HepG2 (cell line): Measurements from ENCODE around the gene PLIN3. TPM values are rescaled to one million over a fixed set of nuclear protein-coding genes. Genes with fewer than 3 reads are reported as not detected.

Experiments used
- ATAC-seq: fragments of 200-7000 bp; cut with Tn5 transposase; 3 replicates; pipeline ENCODE4 v1.9.1; 2020; ENCODE audit warnings: mild to moderate bottlenecking, moderate library complexity
- BruUV-seq: library from RNA; stranded (reverse); fragments of 400-500 nt; replicated peaks from 2 replicates; lab custom pipeline; 2021; lab: Mats Ljungman, UMichigan
- CTCF ChIA-PET: fragments of 300-600 bp; formaldehyde crosslinking; extraction: SDS; loops from one replicate; lab custom pipeline; 2021; ENCODE audit warnings: low total read pairs, inconsistent platforms, low intra/inter-chr PET ratio; lab: Yijun Ruan, JAX
- POLR2A ChIA-PET: fragments of 350-600 bp; sonication (Branson Sonifier 250); formaldehyde crosslinking; loops from one replicate; lab custom pipeline; 2020; ENCODE audit warnings: antibody characterized with exemption, inconsistent platforms; lab: Yijun Ruan, JAX
- DNase-seq: peaks from one replicate; pipeline ENCODE4 v3.0.0-alpha.2; 2015; ENCODE audit warnings: low spot score
- FAIRE-seq: peaks from 3 replicates; lab custom pipeline; 2011; peaks lifted over from hg19 to GRCh38; lab: Jason Lieb, UNC
- H2AFZ ChIP-seq: one replicate; pipeline ENCODE4 v1.6.1; 2011; ENCODE audit warnings: low read length, inconsistent platforms
- H3K27ac ChIP-seq: fragments of 300-600 bp; 3 replicates; pipeline ENCODE4 v1.8.0; 2011; ENCODE audit warnings: mixed run types, mild to moderate bottlenecking, mixed read lengths, low read length, inconsistent platforms; ENCODE audit not compliant: insufficient read depth; ENCODE audit errors: extremely low read length
- H3K27me3 ChIP-seq, 2 experiments: fragments of 200-600 bp in 1 of 2; 2 replicates in 1 of 2; 3 replicates in 1 of 2; pipeline versions ENCODE4 v1.6.0 to v1.8.0; 2011; ENCODE audit warnings: low read length in 2 of 2, mild to moderate bottlenecking in 2 of 2, moderate library complexity in 2 of 2, inconsistent platforms in 1 of 2; ENCODE audit not compliant: insufficient read depth in 2 of 2, control insufficient read depth in 1 of 2
- H3K36me3 ChIP-seq, 2 experiments: fragments of 200-600 bp in 1 of 2; replicated peaks in 1 of 2; 2 replicates in 1 of 2; 3 replicates in 1 of 2; pipeline versions ENCODE4 v1.5.1 to v1.8.0; 2011; ENCODE audit warnings: low read length in 2 of 2, inconsistent platforms in 1 of 2; ENCODE audit not compliant: insufficient read depth in 2 of 2, control insufficient read depth in 1 of 2
- H3K4me1 ChIP-seq: 2 replicates; pipeline ENCODE4 v1.5.1; 2012; ENCODE audit warnings: low read length, inconsistent platforms; ENCODE audit not compliant: insufficient read depth
- H3K4me2 ChIP-seq: 2 replicates; pipeline ENCODE4 v1.6.0; 2011; ENCODE audit warnings: low read depth, low read length, inconsistent platforms
- H3K4me3 ChIP-seq, 3 experiments: fragments of 200-600 bp in 1 of 3; sonication (generic), shearing (Covaris generic) in 1 of 3; replicated peaks in 1 of 3; 2 replicates each; pipeline ENCODE4 v1.5.1; 2011 to 2016; ENCODE audit warnings: low read length in 3 of 3, inconsistent platforms in 2 of 3, low read depth in 2 of 3, mild to moderate bottlenecking in 2 of 3, control low read depth in 1 of 3, mixed read lengths in 1 of 3; ENCODE audit not compliant: insufficient read depth in 1 of 3
- H3K79me2 ChIP-seq: one replicate; pipeline ENCODE4 v1.6.1; 2011; ENCODE audit warnings: low read length, inconsistent platforms; ENCODE audit not compliant: insufficient read depth
- H3K9ac ChIP-seq: 2 replicates; pipeline ENCODE4 v1.6.0; 2011; ENCODE audit warnings: mild to moderate bottlenecking, low read depth, low read length, inconsistent platforms; ENCODE audit not compliant: insufficient read depth
- H3K9me3 ChIP-seq: 2 replicates; pipeline ENCODE4 v1.5.1; 2012; ENCODE audit warnings: mild to moderate bottlenecking, low read length
- H4K20me1 ChIP-seq: 2 replicates; pipeline ENCODE4 v1.6.0; 2011; ENCODE audit warnings: inconsistent platforms, mild to moderate bottlenecking, low read length, moderate library complexity; ENCODE audit not compliant: insufficient read depth
- ATF7 ChIP-seq, 2 experiments: fragments of 450-650 bp in 1 of 2; sonication (generic) in 1 of 2; formaldehyde crosslinking in 1 of 2; IDR thresholded peaks; 2 replicates each; pipeline versions ENCODE4 v1.4.0 to v1.6.1; 2016 to 2020; ENCODE audit warnings: antibody characterized with exemption in 1 of 2, mild to moderate bottlenecking in 1 of 2, missing genetic modification reagents in 1 of 2
- BRD4 ChIP-seq: sonication (generic); formaldehyde crosslinking; IDR thresholded peaks from 2 replicates; pipeline ENCODE4 v1.4.0; 2020; ENCODE audit warnings: missing genetic modification reagents
- ZKSCAN5 ChIP-seq: sonication (generic); formaldehyde crosslinking; IDR thresholded peaks from 2 replicates; pipeline ENCODE4 v1.5.1; 2020; ENCODE audit warnings: mild to moderate bottlenecking, missing genetic modification reagents
- ZNF274 ChIP-seq: sonication (generic); formaldehyde crosslinking; IDR thresholded peaks from 2 replicates; pipeline ENCODE4 v1.5.1; 2020; ENCODE audit warnings: mild to moderate bottlenecking, missing genetic modification reagents
- ZNF510 ChIP-seq: sonication (generic); formaldehyde crosslinking; IDR thresholded peaks from 2 replicates; pipeline ENCODE4 v1.4.0; 2020; ENCODE audit warnings: low read depth, mild to moderate bottlenecking, missing genetic modification reagents
- ZNF552 ChIP-seq: sonication (generic); formaldehyde crosslinking; IDR thresholded peaks from 2 replicates; pipeline ENCODE4 v1.9.0; 2022; ENCODE audit warnings: missing genetic modification reagents, mild to moderate bottlenecking, borderline replicate concordance
- ZSCAN9 ChIP-seq: IDR thresholded peaks from 2 replicates; pipeline ENCODE4 v1.6.1; 2016; ENCODE audit warnings: borderline replicate concordance
- WGBS: methylation state at CpG from one replicate; pipeline ENCODE4 v1.1.6; 2017; ENCODE audit warnings: low lambda C conversion rate; 5-methylcytosine and 5-hydroxymethylcytosine counted together
- in situ Hi-C: cut with HindIII; loops from 2 replicates; pipeline ENCODE4 v1.10.0; 2017; ENCODE audit warnings: low pct_unique_long_range_greater_than_20kb; ENCODE audit not compliant: extremely low pct_ligation_motif_present
- intact Hi-C: fragments of 100-400 bp; cut with micrococcal nuclease; formaldehyde crosslinking; loops from one replicate; pipeline ENCODE4 v1.10.0; 2022; ENCODE audit not compliant: unreplicated experiment
- polyA plus RNA-seq, 8 experiments: library from polyadenylated mRNA; depleted of rRNA in 3 of 8; stranded (reverse) in 7 of 8; unstranded in 1 of 8; fragments of >200 nt; fragmentation: Illumina TruSeq in 4 of 8; extraction: Trizol in 4 of 8; gene quantifications; 2 replicates each; pipeline versions ENCODE4 v1.2.1 to v1.2.3, GENCODE V29; 2011 to 2016; ENCODE audit warnings: low read depth in 4 of 8, missing spikeins in 1 of 8, mixed read lengths in 1 of 8; ENCODE audit not compliant: insufficient read depth in 1 of 8
- total RNA-seq, 5 experiments: library from RNA; depleted of rRNA; stranded (reverse); fragments of >200 nt; fragmentation: Illumina TruSeq; extraction: Trizol; gene quantifications; 2 replicates each; pipeline ENCODE4 v1.2.3, GENCODE V29; 2016; ENCODE audit warnings: low read depth in 1 of 5
- TF ChIP-seq, protein P1 (sequence below): sonication (generic); formaldehyde crosslinking; IDR thresholded peaks from 2 replicates; pipeline ENCODE4 v1.4.0; 2020; ENCODE audit warnings: missing genetic modification reagents
- TF ChIP-seq, protein P2 (sequence below): sonication (generic); formaldehyde crosslinking; IDR thresholded peaks from 2 replicates; pipeline ENCODE4 v1.4.0; 2020; ENCODE audit warnings: mild to moderate bottlenecking, missing genetic modification reagents
- TF ChIP-seq, protein P3 (sequence below), 2 experiments: sonication (generic) in 1 of 2; formaldehyde crosslinking in 1 of 2; IDR thresholded peaks; 2 replicates each; pipeline versions ENCODE4 v1.4.0 to v1.6.1; 2018 to 2020; ENCODE audit warnings: missing genetic modification reagents in 2 of 2, borderline replicate concordance in 1 of 2, low read depth in 1 of 2, mild to moderate bottlenecking in 1 of 2, missing biosample characterization in 1 of 2
- TF ChIP-seq, protein P4 (sequence below): sonication (generic); formaldehyde crosslinking; IDR thresholded peaks from 2 replicates; pipeline ENCODE4 v1.4.0; 2020; ENCODE audit warnings: mild to moderate bottlenecking, missing genetic modification reagents

The PLIN3 gene
- total and polyA plus RNA-seq, 2 of the 13 experiments (the other 11 are each of a cell fraction or from before 2014, with no cell fraction given) = 49.3 to 57.9 TPM

DNA sequence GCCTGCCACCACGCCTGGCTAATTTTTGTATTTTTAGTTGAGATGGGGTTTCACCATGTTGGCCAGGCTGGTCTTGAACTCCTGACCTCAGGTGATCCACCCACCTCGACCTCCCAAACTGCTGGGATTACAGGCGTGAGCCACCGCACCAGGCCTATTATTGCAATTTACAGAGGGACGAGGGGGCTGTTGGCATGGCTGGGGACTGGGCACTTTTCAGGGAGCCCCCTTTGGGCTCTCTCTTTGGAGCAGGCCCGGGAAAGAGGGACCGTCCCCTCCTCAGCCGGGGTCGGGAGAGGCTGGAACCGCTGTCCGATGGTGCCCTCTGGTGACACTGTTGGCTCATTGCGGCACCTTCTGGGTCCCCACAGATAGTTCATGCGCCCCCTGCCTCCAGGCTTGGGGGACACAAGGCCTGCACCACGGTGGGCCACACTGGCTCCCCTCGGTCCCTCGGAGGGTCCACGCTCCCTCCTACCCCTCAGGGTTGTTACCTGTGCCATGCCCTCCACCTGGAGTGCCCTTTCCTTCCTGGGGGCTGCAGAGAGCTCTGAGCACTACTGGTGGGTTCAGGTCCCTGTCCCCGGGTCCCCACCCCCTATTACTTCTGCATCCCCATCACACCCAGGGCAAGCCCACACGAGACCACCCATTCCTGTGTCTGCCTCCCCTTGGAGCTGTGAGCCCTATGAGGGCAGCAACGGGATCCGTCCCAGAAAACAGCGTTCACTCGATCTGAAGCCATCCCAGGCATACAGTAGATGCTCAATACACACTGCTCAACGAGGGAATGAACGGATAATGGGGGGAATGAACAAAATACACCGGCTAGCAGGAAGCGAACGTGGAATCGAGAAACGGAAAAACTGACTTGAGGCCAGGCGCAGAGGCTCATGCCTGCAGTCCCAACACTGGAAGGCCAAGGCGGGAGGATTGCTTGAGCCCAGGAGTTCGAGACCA is 63.5 kb downstream of the PLIN3 start:
- Histone ChIP-seq H3K9ac (no peak overlapping the region), H2AFZ (no peak overlapping the region), H3K79me2 (no peaks in the 10 kb centered on the region), H3K9me3 (no peaks in the 10 kb centered on the region), H3K27ac (no peak overlapping the region), H3K4me1 (peaks cover 29% of the 10 kb centered on the region), H3K36me3 (no peaks in the 10 kb centered on the region), H3K4me3 (peak overlapping the region in 1 of 3 experiments; percentile 40; a peak in 1 of 6 replicates), H3K4me2 (peak overlapping the region; percentile 28; the same call in 1 of the 2 replicates), H3K27me3 (no peaks in the 10 kb centered on the region), H4K20me1 (no peaks in the 10 kb centered on the region)
- ChIA-PET CTCF (interaction anchor here (0.7 to 4.0 kb wide), 4 partner anchors 13 to 245 kb away, joined by 3 to 59 read pairs (median 4); partner anchors contain the start of gene FEM1A), POLR2A (no interaction called here)
- in situ Hi-C loops (no loop called here), intact Hi-C loops (no loop called here)
- ATAC-seq (peak; percentile 87), DNase-seq (peak; percentile 66), FAIRE-seq (peak; percentile 60)
- WGBS = 47% methylated on average over 18 of the region's 33 CpGs
- no TSS peak for BruUV-seq
- TF ChIP-seq ZNF274 (CRISPR knock-in tag) = no peak
- no peak for TF ChIP-seq ZKSCAN5
- TF ChIP-seq, protein P1, sequence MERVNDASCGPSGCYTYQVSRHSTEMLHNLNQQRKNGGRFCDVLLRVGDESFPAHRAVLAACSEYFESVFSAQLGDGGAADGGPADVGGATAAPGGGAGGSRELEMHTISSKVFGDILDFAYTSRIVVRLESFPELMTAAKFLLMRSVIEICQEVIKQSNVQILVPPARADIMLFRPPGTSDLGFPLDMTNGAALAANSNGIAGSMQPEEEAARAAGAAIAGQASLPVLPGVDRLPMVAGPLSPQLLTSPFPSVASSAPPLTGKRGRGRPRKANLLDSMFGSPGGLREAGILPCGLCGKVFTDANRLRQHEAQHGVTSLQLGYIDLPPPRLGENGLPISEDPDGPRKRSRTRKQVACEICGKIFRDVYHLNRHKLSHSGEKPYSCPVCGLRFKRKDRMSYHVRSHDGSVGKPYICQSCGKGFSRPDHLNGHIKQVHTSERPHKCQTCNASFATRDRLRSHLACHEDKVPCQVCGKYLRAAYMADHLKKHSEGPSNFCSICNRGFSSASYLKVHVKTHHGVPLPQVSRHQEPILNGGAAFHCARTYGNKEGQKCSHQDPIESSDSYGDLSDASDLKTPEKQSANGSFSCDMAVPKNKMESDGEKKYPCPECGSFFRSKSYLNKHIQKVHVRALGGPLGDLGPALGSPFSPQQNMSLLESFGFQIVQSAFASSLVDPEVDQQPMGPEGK (CRISPR knock-in tag) = peak; percentile 60; the same call in 1 of the 2 replicates
- TF ChIP-seq, protein P2, sequence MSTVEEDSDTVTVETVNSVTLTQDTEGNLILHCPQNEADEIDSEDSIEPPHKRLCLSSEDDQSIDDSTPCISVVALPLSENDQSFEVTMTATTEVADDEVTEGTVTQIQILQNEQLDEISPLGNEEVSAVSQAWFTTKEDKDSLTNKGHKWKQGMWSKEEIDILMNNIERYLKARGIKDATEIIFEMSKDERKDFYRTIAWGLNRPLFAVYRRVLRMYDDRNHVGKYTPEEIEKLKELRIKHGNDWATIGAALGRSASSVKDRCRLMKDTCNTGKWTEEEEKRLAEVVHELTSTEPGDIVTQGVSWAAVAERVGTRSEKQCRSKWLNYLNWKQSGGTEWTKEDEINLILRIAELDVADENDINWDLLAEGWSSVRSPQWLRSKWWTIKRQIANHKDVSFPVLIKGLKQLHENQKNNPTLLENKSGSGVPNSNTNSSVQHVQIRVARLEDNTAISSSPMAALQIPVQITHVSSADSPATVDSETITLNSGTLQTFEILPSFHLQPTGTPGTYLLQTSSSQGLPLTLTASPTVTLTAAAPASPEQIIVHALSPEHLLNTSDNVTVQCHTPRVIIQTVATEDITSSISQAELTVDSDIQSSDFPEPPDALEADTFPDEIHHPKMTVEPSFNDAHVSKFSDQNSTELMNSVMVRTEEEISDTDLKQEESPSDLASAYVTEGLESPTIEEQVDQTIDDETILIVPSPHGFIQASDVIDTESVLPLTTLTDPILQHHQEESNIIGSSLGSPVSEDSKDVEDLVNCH = no peak
- no peak for TF ChIP-seq ZNF552 (CRISPR knock-in tag)
- TF ChIP-seq, protein P3, sequence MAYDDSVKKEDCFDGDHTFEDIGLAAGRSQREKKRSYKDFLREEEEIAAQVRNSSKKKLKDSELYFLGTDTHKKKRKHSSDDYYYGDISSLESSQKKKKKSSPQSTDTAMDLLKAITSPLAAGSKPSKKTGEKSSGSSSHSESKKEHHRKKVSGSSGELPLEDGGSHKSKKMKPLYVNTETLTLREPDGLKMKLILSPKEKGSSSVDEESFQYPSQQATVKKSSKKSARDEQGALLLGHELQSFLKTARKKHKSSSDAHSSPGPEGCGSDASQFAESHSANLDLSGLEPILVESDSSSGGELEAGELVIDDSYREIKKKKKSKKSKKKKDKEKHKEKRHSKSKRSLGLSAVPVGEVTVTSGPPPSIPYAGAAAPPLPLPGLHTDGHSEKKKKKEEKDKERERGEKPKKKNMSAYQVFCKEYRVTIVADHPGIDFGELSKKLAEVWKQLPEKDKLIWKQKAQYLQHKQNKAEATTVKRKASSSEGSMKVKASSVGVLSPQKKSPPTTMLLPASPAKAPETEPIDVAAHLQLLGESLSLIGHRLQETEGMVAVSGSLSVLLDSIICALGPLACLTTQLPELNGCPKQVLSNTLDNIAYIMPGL (CRISPR knock-in tag; IDR thresholded peaks at IDR 0.05; ENCODE audit: borderline replicate concordance in 1 of 2, low read depth in 1 of 2) = peak; percentile 88 to 91; a peak in 3 of 4 replicates
- no peak for TF ChIP-seq ATF7 (IDR thresholded peaks at IDR 0.05)
- TF ChIP-seq ATF7 (CRISPR knock-in tag; IDR thresholded peaks at IDR 0.05) = no peak
- no peak for TF ChIP-seq BRD4 (CRISPR knock-in tag)
- TF ChIP-seq, protein P4, sequence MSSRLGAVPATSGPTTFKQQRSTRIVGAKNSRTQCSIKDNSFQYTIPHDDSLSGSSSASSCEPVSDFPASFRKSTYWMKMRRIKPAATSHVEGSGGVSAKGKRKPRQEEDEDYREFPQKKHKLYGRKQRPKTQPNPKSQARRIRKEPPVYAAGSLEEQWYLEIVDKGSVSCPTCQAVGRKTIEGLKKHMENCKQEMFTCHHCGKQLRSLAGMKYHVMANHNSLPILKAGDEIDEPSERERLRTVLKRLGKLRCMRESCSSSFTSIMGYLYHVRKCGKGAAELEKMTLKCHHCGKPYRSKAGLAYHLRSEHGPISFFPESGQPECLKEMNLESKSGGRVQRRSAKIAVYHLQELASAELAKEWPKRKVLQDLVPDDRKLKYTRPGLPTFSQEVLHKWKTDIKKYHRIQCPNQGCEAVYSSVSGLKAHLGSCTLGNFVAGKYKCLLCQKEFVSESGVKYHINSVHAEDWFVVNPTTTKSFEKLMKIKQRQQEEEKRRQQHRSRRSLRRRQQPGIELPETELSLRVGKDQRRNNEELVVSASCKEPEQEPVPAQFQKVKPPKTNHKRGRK (CRISPR knock-in tag) = no peak
- no peak for TF ChIP-seq ZSCAN9 (CRISPR knock-in tag)
- TF ChIP-seq ZNF510 (CRISPR knock-in tag) = no peak
